IPS-NIHi7 (cell line): ENCODE measurements around the gene BCL2L13.

Experiments used
- DNase-seq: peaks from one replicate; pipeline ENCODE4 v3.0.0; 2012; ENCODE audit warnings: mixed read lengths; ENCODE audit errors: extremely low spot score

BCL2L13 gene

GRCh38 chr22:17638432-17639246 is at the start of gene BCL2L13:
BCL2L13 (plus strand) TSS chr22:17638757; CDS start chr22:17655712, 16,955 bp downstream.
- peak; percentile 97 for DNase-seq

- DNase-seq: no peak
These were observed 48.7 kb upstream of the BCL2L13 start for GRCh38 chr22:17589810-17590375.

- DNase-seq: no peak
These were observed 48.0 kb upstream of the BCL2L13 start for GRCh38 chr22:17590586-17590985.

GRCh38 chr22:17592201-17592600 is 46.4 kb upstream of the BCL2L13 start:
- DNase-seq: no peak

GRCh38 chr22:17596226-17596625 is 42.3 kb upstream of the BCL2L13 start:
- DNase-seq: no peak

- DNase-seq: no peak
These were observed 41.3 kb upstream of the BCL2L13 start for GRCh38 chr22:17597217-17597616.

GRCh38 chr22:17598318-17598717 is 40.2 kb upstream of the BCL2L13 start:
- DNase-seq: no peak

GRCh38 chr22:17601031-17601430 is 37.5 kb upstream of the BCL2L13 start:
- no peak for DNase-seq

GRCh38 chr22:17603668-17604067 is 34.9 kb upstream of the BCL2L13 start:
- DNase-seq: no peak

- no peak for DNase-seq
These were observed 32.1 kb upstream of the BCL2L13 start for GRCh38 chr22:17606496-17606895.

GRCh38 chr22:17607891-17608521 is 30.6 kb upstream of the BCL2L13 start:
- no peak for DNase-seq

GRCh38 chr22:17612057-17612456 is 26.5 kb upstream of the BCL2L13 start:
- DNase-seq: no peak

- DNase-seq: no peak
These were observed 25.3 kb upstream of the BCL2L13 start for GRCh38 chr22:17613280-17613679.

GRCh38 chr22:17627961-17628405 is 10.6 kb upstream of the BCL2L13 start:
- no peak for DNase-seq

- peak; percentile 99 for DNase-seq
These were observed 10.0 kb upstream of the BCL2L13 start, which contains the start of gene ATP6V1E1 for GRCh38 chr22:17628406-17629172. ATP6V1E1 (minus strand) TSS chr22:17628749; CDS start chr22:17628635, 114 bp downstream.

GRCh38 chr22:17629173-17629489 is 9.4 kb upstream of the BCL2L13 start:
- no peak for DNase-seq

GRCh38 chr22:17629641-17630040 is 8.9 kb upstream of the BCL2L13 start:
- DNase-seq: no peak

GRCh38 chr22:17631076-17631565 is 7.4 kb upstream of the BCL2L13 start:
- DNase-seq: no peak

- peak; percentile 20 for DNase-seq
These were observed 5.2 kb upstream of the BCL2L13 start for GRCh38 chr22:17633217-17633997.

- no peak for DNase-seq
These were observed 4.6 kb upstream of the BCL2L13 start for GRCh38 chr22:17633998-17634323.

- no peak for DNase-seq
These were observed 3.9 kb upstream of the BCL2L13 start for GRCh38 chr22:17634696-17635095.
